B cell (primary cell): Measurements from ENCODE around the gene BMAL1. TPM values are rescaled to one million over a fixed set of nuclear protein-coding genes. Genes with fewer than 3 reads are reported as not detected.

ENCODE experiments used
- ATAC-seq: fragments of 200-7000 bp; cut with Tn5 transposase; one replicate; pipeline ENCODE4 v1.10.0; 2021; ENCODE audit warnings: low read depth, mild to moderate bottlenecking, moderate number of reproducible peaks, moderate library complexity
- CTCF ChIA-PET: fragments of 350-600 bp; sonication (Branson Sonifier 250); formaldehyde crosslinking; loops from one replicate; lab custom pipeline; 2021; ENCODE audit warnings: antibody characterized with exemption, inconsistent platforms; lab: Charles Lee
- POLR2A ChIA-PET: fragments of 350-600 bp; sonication (Branson Sonifier 250); formaldehyde crosslinking; loops from one replicate; lab custom pipeline; 2021; ENCODE audit warnings: antibody characterized with exemption; lab: Charles Lee
- DNase-seq: peaks from one replicate; pipeline ENCODE4 v3.0.0; 2013
- H2AFZ ChIP-seq: 2 replicates; pipeline ENCODE4 v1.6.1; 2012; ENCODE audit warnings: mild to moderate bottlenecking, low read depth, low read length; ENCODE audit not compliant: insufficient read depth, poor library complexity, severe bottlenecking
- H3K27ac ChIP-seq, 2 donors: 1 replicate in 1 of 2; 2 replicates in 1 of 2; pipeline ENCODE4 v1.5.1; 2012 to 2013; ENCODE audit warnings: low read length in 2 of 2, mild to moderate bottlenecking in 2 of 2, moderate library complexity in 1 of 2
- H3K27me3 ChIP-seq, 4 experiments: fragments of 200-600 bp in 1 of 4; sonication (generic) in 1 of 4; replicated peaks in 1 of 4; 1 replicate in 2 of 4; 2 replicates in 2 of 4; pipeline versions ENCODE4 v1.6.1 to v1.7.0; 2013 to 2016; ENCODE audit warnings: low read length in 3 of 4, mild to moderate bottlenecking in 2 of 4, mixed read lengths in 1 of 4, moderate library complexity in 1 of 4; ENCODE audit not compliant: insufficient read depth in 4 of 4, control insufficient read depth in 3 of 4; ENCODE audit errors: control extremely low read depth in 1 of 4
- H3K36me3 ChIP-seq, 2 experiments: replicated peaks in 1 of 2; 1 replicate in 1 of 2; 2 replicates in 1 of 2; pipeline versions ENCODE4 v1.6.1 to v1.7.1; 2013; ENCODE audit warnings: low read length in 1 of 2; ENCODE audit not compliant: insufficient read depth in 2 of 2, control insufficient read depth in 1 of 2; ENCODE audit errors: control extremely low read depth in 1 of 2, extremely low read depth in 1 of 2
- H3K4me1 ChIP-seq, 2 donors: fragments of 200-600 bp in 1 of 2; sonication (generic) in 1 of 2; 1 replicate in 1 of 2; 2 replicates in 1 of 2; pipeline versions ENCODE4 v1.5.1 to v1.6.1; 2013 to 2017; ENCODE audit warnings: low read length in 2 of 2; ENCODE audit not compliant: control insufficient read depth in 2 of 2, insufficient read depth in 2 of 2
- H3K4me2 ChIP-seq: replicated peaks from 2 replicates; pipeline ENCODE3; 2012; ENCODE audit warnings: mild to moderate bottlenecking, low read depth, low read length; ENCODE audit not compliant: poor library complexity, severe bottlenecking
- H3K4me3 ChIP-seq, 5 experiments: fragments of 200-600 bp in 1 of 5; sonication (generic) in 1 of 5; 1 replicate in 3 of 5; 2 replicates in 2 of 5; pipeline versions ENCODE4 v1.5.1 to v1.7.0; 2011 to 2016; ENCODE audit warnings: low read length in 4 of 5, mild to moderate bottlenecking in 4 of 5, low read depth in 2 of 5, control low read depth in 1 of 5, moderate library complexity in 1 of 5; ENCODE audit not compliant: insufficient read depth in 1 of 5; ENCODE audit errors: control extremely low read depth in 1 of 5, extremely low read depth in 1 of 5
- H3K79me2 ChIP-seq: fragments of 200-600 bp; sonication (generic); one replicate; pipeline ENCODE4 v1.6.0; 2016; ENCODE audit warnings: low read length; ENCODE audit not compliant: control insufficient read depth, insufficient read depth
- H3K9ac ChIP-seq: fragments of 200-600 bp; sonication (generic); 2 replicates; pipeline ENCODE4 v1.6.1; 2017; ENCODE audit warnings: mild to moderate bottlenecking, low read length, moderate library complexity
- H3K9me3 ChIP-seq, 3 donors: one replicate each; pipeline versions ENCODE4 v1.6.1 to v1.7.1; 2013; ENCODE audit warnings: low read length in 2 of 3; ENCODE audit not compliant: control insufficient read depth in 2 of 3, insufficient read depth in 1 of 3; ENCODE audit errors: control extremely low read depth in 1 of 3
- H4K20me1 ChIP-seq: 2 replicates; pipeline ENCODE4 v1.6.0; 2012; ENCODE audit warnings: mild to moderate bottlenecking, low read length; ENCODE audit not compliant: insufficient read depth, control insufficient read depth, poor library complexity, severe bottlenecking
- H3K27ac Mint-ChIP-seq: one replicate; pipeline ENCODE4 v1.8.0; 2021; ENCODE audit warnings: mixed read lengths
- H3K27me3 Mint-ChIP-seq: one replicate; pipeline ENCODE4 v1.8.0; 2021; ENCODE audit warnings: mixed read lengths
- H3K4me1 Mint-ChIP-seq: one replicate; pipeline ENCODE4 v1.8.0; 2021; ENCODE audit warnings: mixed read lengths
- H3K4me3 Mint-ChIP-seq: one replicate; pipeline ENCODE4 v1.8.0; 2021; ENCODE audit warnings: mixed read lengths
- H3K9me3 Mint-ChIP-seq: one replicate; pipeline ENCODE4 v1.8.0; 2022; ENCODE audit warnings: mixed read lengths; ENCODE audit not compliant: insufficient read depth
- EZH2 ChIP-seq: IDR thresholded peaks from 2 replicates; pipeline ENCODE4 v1.6.1; 2012; ENCODE audit warnings: borderline replicate concordance, low read depth, mild to moderate bottlenecking, moderate library complexity, low read length; ENCODE audit not compliant: insufficient read depth, poor library complexity, severe bottlenecking
- WGBS: methylation state at CpG from one replicate; pipeline ENCODE4 v1.1.5; 2013; ENCODE audit warnings: missing lambda C conversion rate; ENCODE audit not compliant: insufficient coverage; 5-methylcytosine and 5-hydroxymethylcytosine counted together
- intact Hi-C: fragments of 100-400 bp; cut with micrococcal nuclease; formaldehyde crosslinking; loops from one replicate; pipeline ENCODE4 v1.10.0; 2022
- polyA plus RNA-seq: library from polyadenylated mRNA; depleted of rRNA; stranded (reverse); fragments of >200 nt; gene quantifications from 2 replicates; pipeline ENCODE4 v1.2.3, GENCODE V29; 2012
- total RNA-seq, 2 donors: library from RNA; stranded (reverse); fragments of 120-200 nt in 1 of 2; gene quantifications; 1 replicate in 1 of 2; 2 replicates in 1 of 2; pipeline versions ENCODE4 v1.2.3 to v1.2.4, GENCODE V29; 2013 to 2022
- TF ChIP-seq, protein P1 (sequence below): fragments of 200-600 bp; IDR thresholded peaks from one replicate; pipeline ENCODE4 v1.8.0; 2022; ENCODE audit warnings: antibody characterized with exemption, mild to moderate bottlenecking

The BMAL1 gene
- total and polyA plus RNA-seq, 2 donors (not counting 1 experiment from before 2014, with no cell fraction given): 8.6 to 39.1 TPM

DNA sequence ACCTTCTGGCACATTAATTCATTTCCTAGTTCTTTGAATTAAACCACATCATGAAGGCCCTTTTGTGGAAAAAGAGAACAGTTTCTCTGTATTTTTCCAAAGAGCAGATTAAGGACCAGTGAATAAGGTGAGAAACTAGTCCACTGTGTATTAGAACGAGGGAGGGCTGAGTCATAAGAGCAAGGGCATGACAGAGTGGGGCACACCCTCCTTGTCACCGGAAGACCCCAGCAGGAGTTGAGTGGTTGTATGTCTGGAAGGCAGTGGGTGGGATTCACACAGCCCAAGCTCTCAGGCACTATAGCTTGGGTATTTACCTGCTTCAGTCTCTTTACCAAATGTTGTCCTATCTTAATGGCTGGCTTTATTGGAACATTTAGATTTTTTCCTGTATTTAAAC, 86.8 kb downstream of the BMAL1 start:
- Mint-ChIP-seq H3K4me3 (no peak overlapping the region), H3K27ac (no peak overlapping the region), H3K4me1 (no peaks in the 10 kb centered on the region), H3K27me3 (no peaks in the 10 kb centered on the region), H3K9me3 (no peaks in the 10 kb centered on the region)
- WGBS: 73% methylated on average over 1 of the region's 2 CpGs
- DNase-seq (no peak), ATAC-seq (no peak)
- H3K9ac ChIP-seq: no peak overlapping the region
- H3K27ac ChIP-seq: no peak overlapping the region
- no peak overlapping the region for H2AFZ ChIP-seq
- CTCF ChIA-PET: no interaction called here
- POLR2A ChIA-PET: no interaction called here
- no peak overlapping the region for H3K4me3 ChIP-seq
- H3K9me3 ChIP-seq: no peaks in the 10 kb centered on the region
- H3K4me1 ChIP-seq: no peaks in the 10 kb centered on the region
- no peak overlapping the region for H3K4me2 ChIP-seq
- TF ChIP-seq, protein P1, sequence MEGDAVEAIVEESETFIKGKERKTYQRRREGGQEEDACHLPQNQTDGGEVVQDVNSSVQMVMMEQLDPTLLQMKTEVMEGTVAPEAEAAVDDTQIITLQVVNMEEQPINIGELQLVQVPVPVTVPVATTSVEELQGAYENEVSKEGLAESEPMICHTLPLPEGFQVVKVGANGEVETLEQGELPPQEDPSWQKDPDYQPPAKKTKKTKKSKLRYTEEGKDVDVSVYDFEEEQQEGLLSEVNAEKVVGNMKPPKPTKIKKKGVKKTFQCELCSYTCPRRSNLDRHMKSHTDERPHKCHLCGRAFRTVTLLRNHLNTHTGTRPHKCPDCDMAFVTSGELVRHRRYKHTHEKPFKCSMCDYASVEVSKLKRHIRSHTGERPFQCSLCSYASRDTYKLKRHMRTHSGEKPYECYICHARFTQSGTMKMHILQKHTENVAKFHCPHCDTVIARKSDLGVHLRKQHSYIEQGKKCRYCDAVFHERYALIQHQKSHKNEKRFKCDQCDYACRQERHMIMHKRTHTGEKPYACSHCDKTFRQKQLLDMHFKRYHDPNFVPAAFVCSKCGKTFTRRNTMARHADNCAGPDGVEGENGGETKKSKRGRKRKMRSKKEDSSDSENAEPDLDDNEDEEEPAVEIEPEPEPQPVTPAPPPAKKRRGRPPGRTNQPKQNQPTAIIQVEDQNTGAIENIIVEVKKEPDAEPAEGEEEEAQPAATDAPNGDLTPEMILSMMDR: no peak
- TF ChIP-seq EZH2: no peak
- no peaks in the 10 kb centered on the region for H3K27me3 ChIP-seq
- no peaks in the 10 kb centered on the region for H3K79me2 ChIP-seq
- H4K20me1 ChIP-seq: no peaks in the 10 kb centered on the region
- intact Hi-C loops: no loop called here
- H3K36me3 ChIP-seq: peaks cover 1 to 65% of the 10 kb centered on the region in 2 experiments

DNA sequence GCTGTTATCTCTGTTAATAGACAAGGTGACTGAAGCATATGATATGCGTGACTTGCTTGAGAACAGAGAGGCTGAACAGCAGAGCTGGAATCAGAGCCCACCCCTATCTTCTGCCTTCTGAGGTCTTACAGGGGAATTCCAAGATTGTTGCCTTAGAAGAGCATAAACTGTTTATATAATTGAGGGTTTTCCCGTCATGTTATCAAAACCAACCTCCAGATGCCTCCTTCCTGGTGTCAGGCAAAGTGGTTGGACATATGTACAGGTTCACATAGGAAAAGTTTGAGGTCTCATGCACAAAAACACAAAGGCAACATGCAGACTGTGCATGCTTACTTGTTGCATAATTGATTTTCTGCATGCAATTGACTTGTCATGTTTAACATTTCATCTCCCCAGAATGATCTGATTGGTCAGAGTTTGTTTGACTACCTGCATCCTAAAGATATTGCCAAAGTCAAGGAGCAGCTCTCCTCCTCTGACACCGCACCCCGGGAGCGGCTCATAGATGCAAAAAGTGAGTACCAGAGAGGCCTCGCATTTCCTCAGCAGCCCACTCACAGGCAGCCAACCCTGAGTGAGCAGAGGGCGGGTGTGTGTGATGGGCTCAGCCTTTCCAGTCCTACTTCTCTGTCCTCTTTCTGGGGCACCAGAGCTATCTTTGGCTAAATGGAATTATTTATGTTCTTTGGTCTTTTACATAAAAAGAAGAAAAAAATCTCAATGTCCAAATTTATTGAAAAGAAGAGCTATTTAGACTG, 88.9 kb downstream of the BMAL1 start:
- no peak overlapping the region for H3K27ac Mint-ChIP-seq

More for the DNA sequence above, 88.9 kb downstream of the BMAL1 start:
- TF ChIP-seq, protein P1: no peak
- TF ChIP-seq EZH2: no peak
- Histone ChIP-seq H4K20me1 (no peaks in the 10 kb centered on the region), H3K4me3 (no peak overlapping the region), H3K79me2 (no peaks in the 10 kb centered on the region), H3K9ac (no peak overlapping the region), H3K27ac (no peak overlapping the region), H3K9me3 (no peaks in the 10 kb centered on the region), H3K4me1 (no peaks in the 10 kb centered on the region), H2AFZ (no peak overlapping the region), H3K36me3 (peaks cover 1 to 62% of the 10 kb centered on the region in 2 experiments), H3K4me2 (no peak overlapping the region), H3K27me3 (no peaks in the 10 kb centered on the region)
- no peaks in the 10 kb centered on the region for H3K4me1 Mint-ChIP-seq
- no peaks in the 10 kb centered on the region for H3K27me3 Mint-ChIP-seq
- no peak for ATAC-seq
- intact Hi-C loops: no loop called here
- CTCF ChIA-PET: interaction anchor here (0.8 kb wide), 1 partner anchor 19 kb away, joined by 3 read pairs; no protein-coding TSS in a partner anchor
- H3K4me3 Mint-ChIP-seq: no peak overlapping the region
- POLR2A ChIA-PET: no interaction called here
- DNase-seq: no peak
- no peaks in the 10 kb centered on the region for H3K9me3 Mint-ChIP-seq
- WGBS: no CpG with 5 or more reads among the region's 7 CpGs
